Stimulated activated CD4-positive, alpha-beta T cell treated with anti-CD3 and anti-CD28 coated beads, Interleukin-15, amount 100 ng/mL, for 48 hours (primary cell): ENCODE measurements around the gene LRSAM1.

Source experiments
- DNase-seq, 2 donors: peaks; one replicate each; pipeline ENCODE4 v3.0.0-alpha.2; 2020; ENCODE audit warnings: low read depth in 2 of 2

The LRSAM1 gene

DNA sequence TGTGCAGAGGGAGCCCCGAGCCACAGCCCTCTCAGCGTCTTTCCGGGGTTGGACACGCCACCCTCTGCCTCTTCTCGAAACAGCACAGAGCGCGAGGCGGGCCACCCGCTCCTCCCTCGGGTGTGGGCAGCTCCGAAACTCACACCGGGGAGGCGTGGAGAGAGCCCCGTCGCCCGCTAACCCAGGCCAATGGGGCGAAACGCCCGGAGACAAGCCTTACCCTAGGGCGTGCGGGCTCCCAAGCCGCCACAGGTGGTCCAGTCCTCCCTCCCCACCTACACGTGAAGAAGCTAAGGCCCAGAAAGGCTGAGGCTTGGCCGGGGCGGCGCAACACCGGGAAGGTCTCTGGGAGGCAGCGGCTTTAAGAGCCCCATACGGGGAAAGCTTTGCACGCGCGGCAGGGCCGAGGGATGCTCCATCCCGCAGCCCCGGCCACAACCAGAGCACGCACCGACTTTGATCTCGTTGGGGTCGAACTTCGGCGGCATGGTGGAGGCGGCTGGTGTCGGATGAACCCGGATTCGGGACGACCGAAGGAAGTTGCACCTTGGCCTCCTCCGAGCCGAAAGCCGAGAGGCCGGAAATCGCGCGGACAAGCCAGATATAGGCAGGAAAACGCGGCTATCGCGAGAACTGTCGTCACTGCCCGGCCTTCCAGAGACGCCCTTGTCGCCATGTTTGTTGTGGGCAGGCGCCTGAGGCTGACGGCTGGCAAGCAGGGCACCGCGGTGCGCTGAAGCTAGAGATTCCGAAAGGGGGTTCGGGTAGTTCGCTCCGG is at the start of gene LRSAM1, which contains the start of gene RPL12:
Gene LRSAM1, plus strand, starts transcription at position 681 of the 778 bp plus-strand sequence. CDS start 3,018 bp downstream, outside the sequence.
Gene RPL12, minus strand, starts transcription at position 577 of the 778 bp plus-strand sequence. Its CDS starts 89 bp downstream, at position 488.
- DNase-seq: peak; percentile 94 to 95

DNA sequence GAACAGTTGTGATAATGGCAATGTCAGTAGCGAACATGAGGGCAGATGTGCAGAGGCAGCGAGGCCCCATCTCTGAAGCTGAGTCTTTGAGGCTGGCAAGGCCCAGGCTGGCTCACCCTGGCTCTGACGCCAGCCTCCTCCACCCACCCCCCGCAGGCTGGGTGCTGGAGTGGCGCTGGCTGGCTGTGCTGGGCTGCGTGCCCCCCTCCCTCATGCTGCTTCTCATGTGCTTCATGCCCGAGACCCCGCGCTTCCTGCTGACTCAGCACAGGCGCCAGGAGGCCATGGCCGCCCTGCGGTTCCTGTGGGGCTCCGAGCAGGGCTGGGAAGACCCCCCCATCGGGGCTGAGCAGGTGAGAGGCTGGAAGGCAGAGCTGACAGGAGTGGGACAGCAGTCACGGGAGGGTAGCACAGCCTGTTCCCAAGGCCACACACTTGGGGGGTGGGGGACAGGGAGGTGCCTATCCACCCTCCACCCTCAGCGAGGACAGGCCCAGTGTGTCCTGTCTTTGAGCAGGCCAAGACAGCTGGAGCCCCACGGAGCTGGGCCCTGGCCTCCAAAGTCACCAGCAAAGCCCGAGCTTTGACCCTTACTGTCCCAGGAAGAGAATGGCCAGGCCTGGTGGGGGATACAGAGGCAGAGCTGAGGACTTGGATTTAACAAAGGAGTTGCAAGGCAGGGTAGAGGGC is 48.8 kb upstream of the LRSAM1 start:
- DNase-seq: no peak

DNA sequence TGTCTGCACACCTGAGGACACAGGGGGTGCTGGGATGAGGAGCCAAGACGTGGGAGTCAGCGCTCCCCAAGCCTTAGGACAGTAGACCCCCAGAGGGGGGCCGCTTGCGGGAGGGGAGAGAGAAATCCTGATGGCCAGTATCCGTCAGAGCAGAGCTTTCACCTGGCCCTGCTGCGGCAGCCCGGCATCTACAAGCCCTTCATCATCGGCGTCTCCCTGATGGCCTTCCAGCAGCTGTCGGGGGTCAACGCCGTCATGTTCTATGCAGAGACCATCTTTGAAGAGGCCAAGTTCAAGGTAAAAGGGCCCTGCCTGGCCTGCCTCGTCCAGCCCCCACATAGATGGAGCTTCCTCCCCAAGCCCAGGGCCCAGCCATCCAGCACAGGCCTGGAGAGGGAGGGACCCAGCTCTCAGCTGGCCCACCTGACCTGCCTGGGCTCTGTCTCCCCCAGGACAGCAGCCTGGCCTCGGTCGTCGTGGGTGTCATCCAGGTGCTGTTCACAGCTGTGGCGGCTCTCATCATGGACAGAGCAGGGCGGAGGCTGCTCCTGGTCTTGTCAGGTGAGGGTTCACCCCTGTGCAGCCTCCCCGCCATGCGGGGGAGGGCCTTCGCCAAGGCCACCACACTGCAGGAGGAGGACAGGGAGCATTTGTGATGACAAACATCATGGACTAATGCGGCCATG is 47.7 kb upstream of the LRSAM1 start:
- DNase-seq: no peak

DNA sequence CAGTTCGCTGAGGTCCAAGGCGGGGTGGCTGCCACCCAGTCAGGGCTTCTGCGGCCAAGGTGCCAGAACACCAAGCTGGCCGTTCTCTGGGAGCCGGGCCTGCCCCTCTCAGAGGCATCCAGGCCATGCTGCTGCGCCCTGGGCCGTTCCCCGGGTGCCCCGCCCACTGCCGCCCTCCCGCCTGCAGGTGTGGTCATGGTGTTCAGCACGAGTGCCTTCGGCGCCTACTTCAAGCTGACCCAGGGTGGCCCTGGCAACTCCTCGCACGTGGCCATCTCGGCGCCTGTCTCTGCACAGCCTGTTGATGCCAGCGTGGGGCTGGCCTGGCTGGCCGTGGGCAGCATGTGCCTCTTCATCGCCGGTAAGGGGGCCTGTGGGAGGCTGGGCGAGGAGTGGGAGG is 46.7 kb upstream of the LRSAM1 start:
- no peak for DNase-seq

GRCh38 chr9:127405344-127406125 is 45.8 kb upstream of the LRSAM1 start:
- no peak for DNase-seq

- no peak for DNase-seq
Measured at GRCh38 chr9:127406799-127407491, 44.4 kb upstream of the LRSAM1 start.

DNA sequence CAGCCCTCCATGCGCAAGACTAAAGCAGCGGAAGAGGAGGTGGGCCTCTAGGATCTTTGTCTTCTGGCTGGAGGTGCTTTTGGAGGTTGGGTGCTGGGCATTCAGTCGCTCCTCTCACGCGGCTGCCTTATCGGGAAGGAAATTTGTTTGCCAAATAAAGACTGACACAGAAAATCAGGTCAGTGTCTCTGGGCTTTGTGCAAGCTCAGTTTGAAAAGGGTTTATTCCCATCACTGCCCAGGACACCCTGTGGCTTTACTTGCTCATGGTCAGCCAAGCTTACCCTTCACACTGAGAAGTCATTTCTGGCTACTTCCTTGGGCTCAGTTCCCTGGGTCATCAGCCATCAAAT is 43.8 kb upstream of the LRSAM1 start:
- DNase-seq: no peak

DNA sequence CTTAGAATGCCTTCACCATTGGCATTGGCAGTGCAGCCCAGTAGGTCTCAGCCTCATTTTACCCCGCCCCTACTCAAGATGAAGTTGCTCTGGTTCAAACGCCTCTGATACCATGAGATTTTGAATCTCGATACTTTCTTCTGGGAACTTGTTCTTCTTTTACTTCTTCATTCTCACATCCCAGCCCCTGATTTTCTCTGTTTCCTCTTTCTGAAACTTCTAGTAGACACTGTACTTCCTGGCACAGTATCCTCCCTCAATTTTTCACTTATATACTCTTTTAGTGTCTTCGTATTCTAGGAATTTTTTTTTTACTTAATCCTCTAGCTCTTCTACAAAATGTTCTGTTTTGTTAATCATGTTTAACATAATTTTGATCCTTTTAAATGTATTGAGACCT is 40.2 kb upstream of the LRSAM1 start:
- DNase-seq: no peak

- no peak for DNase-seq
Measured at GRCh38 chr9:127415141-127415540, 36.2 kb upstream of the LRSAM1 start.

DNA sequence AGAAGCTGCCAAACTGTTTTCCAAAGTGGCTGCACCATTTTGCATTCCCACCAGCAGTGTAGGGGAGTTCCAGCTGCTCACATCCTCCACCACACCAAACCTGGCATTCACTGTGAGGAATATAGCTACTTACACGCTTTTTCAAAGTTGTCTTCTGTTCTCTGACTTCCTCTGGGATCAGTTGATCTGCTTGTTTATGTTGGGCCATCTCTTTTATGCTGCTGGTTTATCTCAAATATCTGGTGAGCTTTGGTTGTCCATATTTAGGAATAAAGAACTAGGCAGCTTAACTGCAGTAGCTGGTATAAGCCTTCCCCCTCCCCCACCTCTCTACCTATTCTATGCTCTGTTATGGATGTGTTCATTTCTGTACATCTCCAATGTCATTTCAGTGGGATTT is 35.7 kb upstream of the LRSAM1 start:
- no peak for DNase-seq

DNA sequence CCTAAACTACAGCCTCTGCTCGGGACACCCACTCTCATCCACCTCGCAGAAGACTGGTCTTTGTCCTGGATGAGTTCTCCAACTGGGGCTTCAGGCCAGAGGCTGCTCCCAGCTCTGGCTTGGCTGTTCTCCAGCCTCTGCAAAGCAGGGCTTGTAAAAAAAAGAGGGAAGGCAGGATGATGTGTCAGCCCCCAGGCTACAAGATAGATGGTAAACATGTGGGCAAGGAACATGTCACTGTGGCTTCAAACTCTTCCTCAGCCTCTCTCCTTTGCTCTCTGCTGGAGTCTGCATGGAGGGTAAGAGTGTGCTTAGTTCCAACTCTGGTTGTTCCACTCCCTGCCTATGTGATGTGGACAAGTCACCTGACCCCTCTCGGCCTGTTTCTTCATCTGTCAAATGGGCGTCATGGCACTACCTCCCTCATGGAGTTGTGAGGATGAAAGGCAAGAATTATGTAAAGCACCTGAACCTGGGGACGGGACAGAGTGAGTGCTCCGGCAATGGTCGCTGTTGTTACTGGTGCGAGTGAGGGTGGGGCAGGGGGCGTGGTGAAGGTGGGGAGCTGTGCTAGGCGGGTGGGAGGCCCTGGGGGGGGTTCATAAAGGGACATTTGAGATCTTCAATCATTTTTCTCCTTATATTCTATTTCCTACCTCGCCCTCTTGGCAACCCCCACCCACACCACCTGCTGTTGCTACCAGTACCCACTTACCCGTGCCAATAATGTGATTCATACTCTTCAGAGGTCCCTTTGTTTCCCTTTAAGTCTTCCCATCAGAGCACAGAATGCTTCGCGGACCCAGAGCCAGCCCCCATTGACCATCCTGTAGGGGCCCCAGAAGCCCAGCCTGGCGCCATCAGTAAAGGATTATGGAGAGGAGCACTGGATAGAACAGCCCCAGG is 33.9 kb upstream of the LRSAM1 start:
- DNase-seq: no peak

GRCh38 chr9:127418037-127418471 is 33.3 kb upstream of the LRSAM1 start:
- peak in 1 of 2 donors; percentile 22 for DNase-seq

DNA sequence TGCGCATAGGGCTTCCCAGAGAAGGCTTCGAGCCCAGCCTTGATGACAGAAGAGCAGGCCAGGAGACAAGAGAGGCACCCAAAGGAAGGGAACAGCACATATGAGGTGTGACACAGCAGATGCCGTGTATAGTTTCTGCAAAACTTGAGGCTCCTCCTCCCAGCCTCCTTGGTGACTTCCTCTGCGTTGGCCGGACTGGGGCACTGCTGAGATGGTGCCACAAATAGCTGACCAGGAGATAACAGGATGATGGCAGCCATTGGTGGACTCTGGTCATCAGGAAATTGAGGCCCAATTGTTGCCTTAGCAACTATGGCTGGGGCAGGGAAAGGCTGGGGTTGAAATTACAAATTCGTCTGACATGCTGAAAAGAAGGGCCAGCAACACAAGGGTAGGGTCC is 32.0 kb upstream of the LRSAM1 start:
- DNase-seq: no peak

DNA sequence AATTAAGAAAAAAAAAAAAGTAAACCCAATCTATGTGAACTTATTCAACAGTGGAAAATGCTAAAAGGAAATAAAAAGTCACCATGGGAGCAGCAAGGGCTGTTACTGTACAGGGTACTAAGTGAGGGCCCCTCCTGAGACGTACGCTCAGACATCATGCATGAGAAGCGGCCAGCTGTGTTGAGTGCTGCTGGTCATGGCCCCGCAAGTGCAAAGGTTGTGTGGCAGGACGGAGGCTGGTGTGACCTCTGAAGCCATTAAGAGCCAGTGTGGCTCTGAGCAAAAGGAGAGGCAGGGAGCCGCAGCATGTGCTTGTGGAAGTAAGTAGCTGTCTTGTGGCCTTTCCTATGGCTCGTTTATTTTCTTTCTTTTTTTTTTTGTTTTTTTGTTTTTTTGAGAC is 30.3 kb upstream of the LRSAM1 start:
- no peak for DNase-seq

GRCh38 chr9:127422133-127422782 is 29.1 kb upstream of the LRSAM1 start:
- DNase-seq: no peak

- no peak for DNase-seq
Measured at GRCh38 chr9:127422787-127423186, 28.5 kb upstream of the LRSAM1 start.

DNA sequence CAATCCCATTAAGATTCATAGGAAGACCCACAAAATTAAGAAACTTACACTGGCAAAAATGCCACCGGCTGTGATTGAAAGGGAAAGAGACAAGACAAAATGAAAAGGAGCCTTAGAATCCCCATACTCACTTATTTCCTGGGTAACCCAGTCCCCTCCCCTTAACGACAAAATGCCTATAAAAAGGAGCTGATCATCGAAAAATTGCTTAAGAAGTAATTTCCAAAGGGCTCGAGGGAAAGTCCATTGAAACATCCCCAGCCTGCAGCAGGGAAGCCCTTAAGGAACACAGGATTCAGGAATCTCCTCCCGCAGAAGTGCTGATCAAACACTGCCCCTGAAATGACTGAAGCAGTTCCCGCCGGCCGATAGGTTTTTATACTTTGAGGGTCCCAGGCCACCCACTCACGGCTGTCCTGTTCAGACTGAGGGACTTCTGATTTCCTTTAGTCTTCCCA is 27.8 kb upstream of the LRSAM1 start:
- DNase-seq: no peak

GRCh38 chr9:127423934-127424675 is 27.2 kb upstream of the LRSAM1 start, which contains the start of gene ZNF79:
TSS of gene ZNF79 (plus strand) at chr9:127424382. CDS start at chr9:127424788, 406 bp downstream.
- peak; percentile 86 to 87 for DNase-seq

DNA sequence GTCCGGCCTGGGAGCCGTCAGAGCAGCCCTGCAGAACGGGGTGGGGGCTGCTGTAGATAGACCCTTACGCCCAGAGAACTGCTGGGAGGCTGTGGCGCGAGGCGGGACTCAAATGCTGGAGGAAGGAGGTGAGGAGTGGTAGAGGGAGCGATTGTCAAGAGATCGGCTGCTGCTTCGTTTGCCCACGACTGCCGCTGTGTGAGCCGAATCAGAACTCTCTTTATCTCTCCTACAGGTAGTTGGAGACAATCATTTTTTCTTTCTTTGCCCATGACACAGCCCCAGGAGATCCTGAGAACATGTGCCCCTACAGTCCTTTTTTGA is 26.7 kb upstream of the LRSAM1 start:
- peak in 1 of 2 donors; percentile 20 for DNase-seq
